NCI-H1694 treated with DMSO at 0.1 percent for 48 hours (cell line): ENCODE data around the gene LYPD3.
"Not testable (repeated sequence)": the region's sequence is repeated elsewhere in the genome, so short reads cannot be mapped to it uniquely, and the experiment has no call there.

ENCODE experiments used
- DNase-seq: peaks from one replicate; lab custom pipeline; 2025; lab: John Stamatoyannopoulos, UW

Gene LYPD3

GRCh38 chr19:43465468-43466120 lies at the start of gene LYPD3:
TSS of gene LYPD3 (minus strand) at chr19:43465608. CDS start at chr19:43465571, 37 bp downstream.
- DNase-seq = no peak

GRCh38 chr19:43512399-43512798 lies 47.0 kb upstream of the LYPD3 start:
- not testable (repeated sequence) for DNase-seq

- no peak for DNase-seq
Measured at GRCh38 chr19:43511324-43511723, 45.9 kb upstream of the LYPD3 start.

GRCh38 chr19:43510713-43511112 lies 45.3 kb upstream of the LYPD3 start:
- DNase-seq = no peak

GRCh38 chr19:43507880-43508279 lies 42.5 kb upstream of the LYPD3 start:
- DNase-seq = no peak

GRCh38 chr19:43506629-43507028 lies 41.2 kb upstream of the LYPD3 start:
- no peak for DNase-seq

GRCh38 chr19:43505941-43506340 lies 40.5 kb upstream of the LYPD3 start:
- DNase-seq = no peak

- DNase-seq = no peak
Measured at GRCh38 chr19:43505186-43505456, 39.7 kb upstream of the LYPD3 start.

- DNase-seq = no peak
Measured at GRCh38 chr19:43504426-43505185, 39.2 kb upstream of the LYPD3 start, which contains the start of gene PHLDB3. TSS of gene PHLDB3 (minus strand) at chr19:43504746. CDS start at chr19:43504118, 628 bp downstream.

GRCh38 chr19:43503501-43504425 lies 38.4 kb upstream of the LYPD3 start:
- peak; percentile 90 for DNase-seq

- no peak for DNase-seq
Measured at GRCh38 chr19:43502419-43502976, 37.1 kb upstream of the LYPD3 start.

GRCh38 chr19:43501661-43502418 lies 36.4 kb upstream of the LYPD3 start:
- DNase-seq = no peak

- no peak for DNase-seq
Measured at GRCh38 chr19:43499042-43499441, 33.6 kb upstream of the LYPD3 start.

GRCh38 chr19:43498233-43498842 lies 32.9 kb upstream of the LYPD3 start:
- DNase-seq = no peak

GRCh38 chr19:43496960-43497359 lies 31.6 kb upstream of the LYPD3 start:
- DNase-seq = no peak

- no peak for DNase-seq
Measured at GRCh38 chr19:43495082-43495481, 29.7 kb upstream of the LYPD3 start.

- DNase-seq = no peak
Measured at GRCh38 chr19:43490759-43491158, 25.4 kb upstream of the LYPD3 start.

GRCh38 chr19:43489979-43490599 lies 24.7 kb upstream of the LYPD3 start:
- DNase-seq = no peak

- no peak for DNase-seq
Measured at GRCh38 chr19:43489310-43489709, 23.9 kb upstream of the LYPD3 start.

- no peak for DNase-seq
Measured at GRCh38 chr19:43488179-43488578, 22.8 kb upstream of the LYPD3 start.

GRCh38 chr19:43486412-43486811 lies 21.0 kb upstream of the LYPD3 start:
- DNase-seq = no peak
